Kidney glomerular epithelial cell (primary cell): ENCODE data around the gene FOXP2.
"Not testable (repeated sequence)": the region's sequence is repeated elsewhere in the genome, so short reads cannot be mapped to it uniquely, and the experiment has no call there.

Source experiments
- DNase-seq: peaks from one replicate; lab custom pipeline; 2025; lab: John Stamatoyannopoulos, UW

Gene FOXP2

GRCh38 chr7:114502454-114503254, 88.0 kb downstream of the FOXP2 start:
- DNase-seq, result peak; percentile 34

- no peak for DNase-seq
Observed at GRCh38 chr7:114504586-114504985, 90.0 kb downstream of the FOXP2 start.

GRCh38 chr7:114507381-114507780, 92.8 kb downstream of the FOXP2 start:
- no peak for DNase-seq

GRCh38 chr7:114508086-114508485, 93.5 kb downstream of the FOXP2 start:
- no peak for DNase-seq

GRCh38 chr7:114510824-114511223, 96.2 kb downstream of the FOXP2 start:
- not testable (repeated sequence) for DNase-seq

GRCh38 chr7:114519240-114519639, 104.6 kb downstream of the FOXP2 start:
- DNase-seq, result no peak

- DNase-seq, result no peak
Observed at GRCh38 chr7:114522081-114522480, 107.5 kb downstream of the FOXP2 start.

- no peak for DNase-seq
Observed at GRCh38 chr7:114527589-114527988, 113.0 kb downstream of the FOXP2 start.

GRCh38 chr7:114530057-114530611, 115.5 kb downstream of the FOXP2 start:
- DNase-seq, result no peak

- DNase-seq, result no peak
Observed at GRCh38 chr7:114531326-114531725, 116.7 kb downstream of the FOXP2 start.

- no peak for DNase-seq
Observed at GRCh38 chr7:114533131-114533530, 118.5 kb downstream of the FOXP2 start.

- no peak for DNase-seq
Observed at GRCh38 chr7:114534953-114535352, 120.3 kb downstream of the FOXP2 start.

GRCh38 chr7:114539575-114539974, 125.0 kb downstream of the FOXP2 start:
- DNase-seq, result no peak

- no peak for DNase-seq
Observed at GRCh38 chr7:114540291-114540690, 125.7 kb downstream of the FOXP2 start.

GRCh38 chr7:114547346-114547745, 132.7 kb downstream of the FOXP2 start:
- DNase-seq, result not testable (repeated sequence)

- no peak for DNase-seq
Observed at GRCh38 chr7:114548081-114548980, 133.7 kb downstream of the FOXP2 start.

GRCh38 chr7:114554781-114555537, 140.3 kb downstream of the FOXP2 start:
- DNase-seq, result no peak

- DNase-seq, result no peak
Observed at GRCh38 chr7:114567416-114567815, 152.8 kb downstream of the FOXP2 start.

GRCh38 chr7:114569220-114569619, 154.6 kb downstream of the FOXP2 start:
- DNase-seq, result no peak

- no peak for DNase-seq
Observed at GRCh38 chr7:114574384-114574783, 159.8 kb downstream of the FOXP2 start.

- DNase-seq, result no peak
Observed at GRCh38 chr7:114575098-114575497, 160.5 kb downstream of the FOXP2 start.

- DNase-seq, result not testable (repeated sequence)
Observed at GRCh38 chr7:114580963-114581362, 166.3 kb downstream of the FOXP2 start.
